Measurements from ENCODE around the gene SLC1A2. TPM values are rescaled to one million over a fixed set of nuclear protein-coding genes. Genes with fewer than 3 reads are reported as not detected.

SLC1A2 gene
- total RNA-seq, 2 donors from 2014 or later: 7.1 to 13.5 TPM

DNA sequence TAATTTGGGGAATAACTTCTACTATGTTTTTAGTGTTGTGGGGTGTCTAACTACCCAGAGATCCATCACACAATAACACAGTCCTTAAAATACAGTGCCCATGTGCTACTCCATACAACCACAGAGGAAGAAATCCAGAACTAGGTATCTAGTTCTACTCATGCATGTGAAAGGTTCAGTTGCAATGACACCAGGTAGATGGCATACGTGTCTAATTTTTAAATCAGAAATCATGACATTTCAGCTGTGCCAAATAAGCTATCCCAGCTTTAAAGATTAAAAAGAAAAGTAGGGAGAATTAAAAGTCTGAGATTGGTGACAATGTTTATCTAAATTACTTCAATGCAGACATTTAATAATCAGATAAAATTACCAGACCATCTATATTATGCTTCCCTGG, 158.2 kb downstream of the SLC1A2 start:
- TF ChIP-seq, protein P1, sequence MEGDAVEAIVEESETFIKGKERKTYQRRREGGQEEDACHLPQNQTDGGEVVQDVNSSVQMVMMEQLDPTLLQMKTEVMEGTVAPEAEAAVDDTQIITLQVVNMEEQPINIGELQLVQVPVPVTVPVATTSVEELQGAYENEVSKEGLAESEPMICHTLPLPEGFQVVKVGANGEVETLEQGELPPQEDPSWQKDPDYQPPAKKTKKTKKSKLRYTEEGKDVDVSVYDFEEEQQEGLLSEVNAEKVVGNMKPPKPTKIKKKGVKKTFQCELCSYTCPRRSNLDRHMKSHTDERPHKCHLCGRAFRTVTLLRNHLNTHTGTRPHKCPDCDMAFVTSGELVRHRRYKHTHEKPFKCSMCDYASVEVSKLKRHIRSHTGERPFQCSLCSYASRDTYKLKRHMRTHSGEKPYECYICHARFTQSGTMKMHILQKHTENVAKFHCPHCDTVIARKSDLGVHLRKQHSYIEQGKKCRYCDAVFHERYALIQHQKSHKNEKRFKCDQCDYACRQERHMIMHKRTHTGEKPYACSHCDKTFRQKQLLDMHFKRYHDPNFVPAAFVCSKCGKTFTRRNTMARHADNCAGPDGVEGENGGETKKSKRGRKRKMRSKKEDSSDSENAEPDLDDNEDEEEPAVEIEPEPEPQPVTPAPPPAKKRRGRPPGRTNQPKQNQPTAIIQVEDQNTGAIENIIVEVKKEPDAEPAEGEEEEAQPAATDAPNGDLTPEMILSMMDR (conservative IDR thresholded peaks at IDR 0.05): no peak
- no peak overlapping the region for H3K4me3 Mint-ChIP-seq

DNA sequence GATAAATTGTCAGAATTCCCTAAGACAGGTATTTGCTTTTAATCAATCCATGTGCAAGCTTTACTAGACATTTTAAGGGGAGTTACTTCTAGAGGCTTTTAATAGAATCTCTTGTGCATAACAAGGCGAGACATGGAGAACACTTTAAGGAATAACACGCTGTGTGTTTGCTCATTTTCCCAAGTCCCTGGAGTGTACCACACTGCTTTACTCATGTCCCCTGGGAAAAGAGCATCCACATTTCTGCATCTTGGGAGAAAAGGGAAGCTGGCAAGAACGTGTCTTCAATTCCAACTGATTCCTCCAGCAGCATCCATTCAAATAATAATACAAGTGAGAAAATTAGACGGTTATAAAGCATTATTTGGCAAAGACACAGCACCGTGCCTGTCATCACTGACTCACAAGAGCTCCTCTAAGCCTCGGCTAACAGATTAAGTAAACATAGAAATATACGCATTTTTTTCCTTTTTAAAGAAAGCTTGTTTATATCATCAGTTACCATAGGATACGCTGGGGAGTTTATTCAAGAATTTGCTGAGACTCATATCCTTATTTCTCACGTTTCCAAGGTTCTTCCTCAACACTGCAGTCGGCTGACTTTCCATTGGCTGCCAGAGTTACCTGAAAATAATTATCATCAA, 158.9 kb downstream of the SLC1A2 start:
- DNase-seq: no peak
- Histone ChIP-seq H3K36me3 (ENCODE audit: control insufficient read depth, insufficient read depth, low read length) (no peaks in the 10 kb centered on the region), H3K27me3 (ENCODE audit: control insufficient read depth, insufficient read depth, low read length, poor library complexity, severe bottlenecking) (no peaks in the 10 kb centered on the region), H3K4me3 (ENCODE audit: low read length) (no peak overlapping the region), H3K9me3 (ENCODE audit: control insufficient read depth, low read length) (no peaks in the 10 kb centered on the region), H3K27ac (ENCODE audit: low read depth, low read length) (no peak overlapping the region), H3K9ac (ENCODE audit: extremely low read depth, low read length, poor library complexity, severe bottlenecking) (no peak overlapping the region), H3K4me1 (ENCODE audit: control insufficient read depth, insufficient read depth, low read length) (peaks cover under 1% of the 10 kb centered on the region)
- no peak overlapping the region for H3K27ac Mint-ChIP-seq
- no peaks in the 10 kb centered on the region for H3K27me3 Mint-ChIP-seq (ENCODE audit: insufficient read depth)
- peaks cover under 1% of the 10 kb centered on the region for H3K4me1 Mint-ChIP-seq
- TF ChIP-seq, protein P1 (conservative IDR thresholded peaks at IDR 0.05): no peak
- H3K36me3 Mint-ChIP-seq (ENCODE audit: low read depth): no peaks in the 10 kb centered on the region
- H3K9me3 Mint-ChIP-seq: no peaks in the 10 kb centered on the region
- 86 to 90% methylated on average over 6 to 10 of the region's 10 CpGs for WGBS, 2 experiments (ENCODE audit: insufficient coverage in 1 of 2, insufficient read length in 1 of 2)
- no peak overlapping the region for H3K4me3 Mint-ChIP-seq

More for the DNA sequence above, 158.2 kb downstream of the SLC1A2 start:
- no peaks in the 10 kb centered on the region for H3K27me3 ChIP-seq (ENCODE audit: control insufficient read depth, insufficient read depth, low read length, poor library complexity, severe bottlenecking)
- WGBS, 2 experiments (ENCODE audit: insufficient coverage in 1 of 2, insufficient read length in 1 of 2): 95% methylated on average over 1 of the region's 1 CpG; no CpG with 5 or more reads in 1 of the 2 experiments
- no peaks in the 10 kb centered on the region for H3K9me3 ChIP-seq (ENCODE audit: control insufficient read depth, low read length)
- no peak for DNase-seq
- Mint-ChIP-seq H3K36me3 (ENCODE audit: low read depth) (no peaks in the 10 kb centered on the region), H3K27me3 (ENCODE audit: insufficient read depth) (no peaks in the 10 kb centered on the region), H3K27ac (no peak overlapping the region), H3K4me1 (peaks cover 6% of the 10 kb centered on the region), H3K9me3 (no peaks in the 10 kb centered on the region)
- H3K9ac ChIP-seq (ENCODE audit: extremely low read depth, low read length, poor library complexity, severe bottlenecking): no peak overlapping the region
- H3K27ac ChIP-seq (ENCODE audit: low read depth, low read length): no peak overlapping the region
- peaks cover 7% of the 10 kb centered on the region for H3K4me1 ChIP-seq (ENCODE audit: control insufficient read depth, insufficient read depth, low read length)
- H3K36me3 ChIP-seq (ENCODE audit: control insufficient read depth, insufficient read depth, low read length): no peaks in the 10 kb centered on the region
- H3K4me3 ChIP-seq (ENCODE audit: low read length): no peak overlapping the region

DNA sequence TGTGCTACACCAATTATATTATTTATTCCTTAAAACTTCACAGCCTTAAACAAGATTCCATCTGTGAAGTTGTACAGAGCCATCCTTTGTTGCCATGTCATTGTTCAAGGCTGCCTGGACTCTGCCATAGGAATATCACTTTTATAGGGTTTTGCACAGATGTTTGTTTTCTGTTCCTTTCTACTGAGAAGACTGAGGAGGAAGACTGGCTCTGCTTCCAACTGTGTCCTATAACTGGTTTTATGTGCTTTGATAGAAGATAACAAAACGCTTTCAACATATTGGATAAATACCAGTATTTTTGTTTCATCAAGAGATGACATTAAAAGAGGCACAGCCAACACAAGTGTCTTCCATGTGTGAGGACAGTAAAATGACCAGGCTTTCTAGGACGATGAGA, 159.8 kb downstream of the SLC1A2 start:
- H3K36me3 Mint-ChIP-seq (ENCODE audit: low read depth): no peaks in the 10 kb centered on the region
- no peaks in the 10 kb centered on the region for H3K4me1 ChIP-seq (ENCODE audit: control insufficient read depth, insufficient read depth, low read length)
- no peak overlapping the region for H3K27ac ChIP-seq (ENCODE audit: low read depth, low read length)
- H3K9me3 Mint-ChIP-seq: no peaks in the 10 kb centered on the region
- H3K4me3 Mint-ChIP-seq: no peak overlapping the region
- TF ChIP-seq, protein P1 (conservative IDR thresholded peaks at IDR 0.05): no peak
- H3K27me3 ChIP-seq (ENCODE audit: control insufficient read depth, insufficient read depth, low read length, poor library complexity, severe bottlenecking): no peaks in the 10 kb centered on the region
- H3K27ac Mint-ChIP-seq: no peak overlapping the region
- no peak overlapping the region for H3K9ac ChIP-seq (ENCODE audit: extremely low read depth, low read length, poor library complexity, severe bottlenecking)
- no peaks in the 10 kb centered on the region for H3K9me3 ChIP-seq (ENCODE audit: control insufficient read depth, low read length)
- H3K4me3 ChIP-seq (ENCODE audit: low read length): no peak overlapping the region
- 80 to 88% methylated on average over 1 of the region's 2 CpGs for WGBS, 2 experiments (ENCODE audit: insufficient coverage in 1 of 2, insufficient read length in 1 of 2)
- DNase-seq: no peak
- H3K36me3 ChIP-seq (ENCODE audit: control insufficient read depth, insufficient read depth, low read length): no peaks in the 10 kb centered on the region
- no peaks in the 10 kb centered on the region for H3K4me1 Mint-ChIP-seq
- H3K27me3 Mint-ChIP-seq (ENCODE audit: insufficient read depth): peaks cover 2% of the 10 kb centered on the region
